Tibial artery (tissue), 4 donors: ENCODE measurements around the gene PCDH9.
"Not testable (repeated sequence)": the region's sequence is repeated elsewhere in the genome, so short reads cannot be mapped to it uniquely, and the experiment has no call there.

Experiments
- DNase-seq, 2 donors: peaks; one replicate each; pipeline ENCODE4 v3.0.0-alpha.2; 2019
- H3K27ac ChIP-seq, 2 donors: fragments of 200-600 bp; sonication (generic) in 1 of 2; 1 replicate in 1 of 2; 2 replicates in 1 of 2; pipeline ENCODE4 v1.5.1; 2018 to 2019; ENCODE audit warnings: mild to moderate bottlenecking in 1 of 2
- H3K27me3 ChIP-seq, 2 donors: fragments of 200-600 bp; sonication (generic) in 1 of 2; one replicate each; pipeline versions ENCODE4 v1.5.1 to v1.6.0; 2016 to 2019
- H3K36me3 ChIP-seq, 3 donors: fragments of 200-600 bp; sonication (generic) in 2 of 3; one replicate each; pipeline ENCODE4 v1.5.1; 2016 to 2019; ENCODE audit warnings: mild to moderate bottlenecking in 2 of 3
- H3K4me1 ChIP-seq, 4 donors: fragments of 200-600 bp; sonication (generic) in 2 of 4; 1 replicate in 3 of 4; 2 replicates in 1 of 4; pipeline ENCODE4 v1.5.1; 2016 to 2019
- H3K4me3 ChIP-seq, 2 donors: fragments of 200-600 bp; sonication (generic) in 1 of 2; 1 replicate in 1 of 2; 2 replicates in 1 of 2; pipeline ENCODE4 v1.5.1; 2018 to 2019; ENCODE audit warnings: mild to moderate bottlenecking in 2 of 2
- H3K9me3 ChIP-seq, 3 donors: fragments of 200-600 bp; sonication (generic) in 1 of 3; one replicate each; pipeline ENCODE4 v1.5.1; 2016 to 2019
- intact Hi-C: fragments of 100-400 bp; cut with DNase I; formaldehyde crosslinking; loops from one replicate; pipeline ENCODE4 v1.15.0; 2023; ENCODE audit warnings: low total_unique reads
- TF ChIP-seq, protein P1 (sequence below), 2 experiments: fragments of 200-600 bp in 1 of 2; fragments of 450-650 bp in 1 of 2; IDR thresholded peaks; one replicate each; pipeline ENCODE4 v1.5.1; 2017 to 2019; ENCODE audit warnings: antibody characterized with exemption in 2 of 2, mild to moderate bottlenecking in 1 of 2, moderate library complexity in 1 of 2

PCDH9 gene

DNA sequence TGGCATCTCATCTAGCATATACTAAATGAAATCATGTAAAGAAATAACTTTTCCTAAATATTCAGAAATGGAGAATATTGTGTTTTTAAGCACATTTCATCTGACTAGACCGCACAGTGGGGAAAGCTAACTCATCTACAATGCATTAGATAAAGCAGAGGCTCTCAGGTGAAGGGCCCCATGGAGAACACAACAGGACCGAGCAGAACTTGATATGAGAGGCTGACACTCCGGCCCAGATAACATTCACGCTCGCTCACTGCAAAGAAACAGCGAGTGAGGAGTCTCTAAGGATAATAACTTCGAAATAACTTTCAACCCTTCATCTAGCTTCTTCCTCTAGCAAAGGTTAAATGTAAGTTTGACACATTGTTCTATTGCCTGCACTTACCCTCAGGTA is 130.6 kb downstream of the PCDH9 start:
- DNase-seq = no peak
- TF ChIP-seq, protein P1, sequence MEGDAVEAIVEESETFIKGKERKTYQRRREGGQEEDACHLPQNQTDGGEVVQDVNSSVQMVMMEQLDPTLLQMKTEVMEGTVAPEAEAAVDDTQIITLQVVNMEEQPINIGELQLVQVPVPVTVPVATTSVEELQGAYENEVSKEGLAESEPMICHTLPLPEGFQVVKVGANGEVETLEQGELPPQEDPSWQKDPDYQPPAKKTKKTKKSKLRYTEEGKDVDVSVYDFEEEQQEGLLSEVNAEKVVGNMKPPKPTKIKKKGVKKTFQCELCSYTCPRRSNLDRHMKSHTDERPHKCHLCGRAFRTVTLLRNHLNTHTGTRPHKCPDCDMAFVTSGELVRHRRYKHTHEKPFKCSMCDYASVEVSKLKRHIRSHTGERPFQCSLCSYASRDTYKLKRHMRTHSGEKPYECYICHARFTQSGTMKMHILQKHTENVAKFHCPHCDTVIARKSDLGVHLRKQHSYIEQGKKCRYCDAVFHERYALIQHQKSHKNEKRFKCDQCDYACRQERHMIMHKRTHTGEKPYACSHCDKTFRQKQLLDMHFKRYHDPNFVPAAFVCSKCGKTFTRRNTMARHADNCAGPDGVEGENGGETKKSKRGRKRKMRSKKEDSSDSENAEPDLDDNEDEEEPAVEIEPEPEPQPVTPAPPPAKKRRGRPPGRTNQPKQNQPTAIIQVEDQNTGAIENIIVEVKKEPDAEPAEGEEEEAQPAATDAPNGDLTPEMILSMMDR (IDR thresholded peaks at IDR 0.05) = no peak
- Histone ChIP-seq H3K9me3 (no peaks in the 10 kb centered on the region), H3K4me3 (no peak overlapping the region), H3K27ac (no peak overlapping the region), H3K36me3 (no peaks in the 10 kb centered on the region), H3K4me1 (no peaks in the 10 kb centered on the region), H3K27me3 (no peaks in the 10 kb centered on the region)
- intact Hi-C loops = no loop called here

DNA sequence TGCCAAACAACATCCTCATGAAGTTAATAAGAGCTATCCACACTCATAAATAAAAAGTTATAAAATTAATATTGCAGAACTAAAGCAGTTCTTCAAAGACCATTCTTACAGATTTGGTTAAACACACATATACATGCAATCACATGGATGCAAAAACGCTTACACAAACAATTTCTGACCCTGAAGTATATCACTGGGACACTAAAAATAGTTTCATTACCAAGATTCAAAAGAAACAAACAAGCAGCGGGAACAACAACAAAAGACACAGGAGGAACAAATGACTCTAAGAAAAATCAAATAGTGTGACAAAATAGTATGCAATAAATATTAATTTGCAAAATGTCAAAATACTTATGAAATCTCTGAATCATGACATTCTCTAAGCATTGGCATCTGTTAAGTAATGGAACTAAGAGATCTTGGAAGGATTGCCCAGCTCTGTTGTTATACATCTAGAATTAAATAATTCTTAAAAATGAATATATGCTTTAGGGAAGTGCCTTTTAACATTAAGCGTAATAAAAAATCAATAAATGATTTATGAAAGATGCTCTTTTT is 132.2 kb downstream of the PCDH9 start:
- Histone ChIP-seq H3K27me3 (no peaks in the 10 kb centered on the region), H3K9me3 (no peaks in the 10 kb centered on the region), H3K27ac (no peak overlapping the region), H3K36me3 (no peaks in the 10 kb centered on the region), H3K4me1 (no peaks in the 10 kb centered on the region), H3K4me3 (no peak overlapping the region)
- DNase-seq = no peak
- intact Hi-C loops = no loop called here
- TF ChIP-seq, protein P1 (IDR thresholded peaks at IDR 0.05) = no peak

DNA sequence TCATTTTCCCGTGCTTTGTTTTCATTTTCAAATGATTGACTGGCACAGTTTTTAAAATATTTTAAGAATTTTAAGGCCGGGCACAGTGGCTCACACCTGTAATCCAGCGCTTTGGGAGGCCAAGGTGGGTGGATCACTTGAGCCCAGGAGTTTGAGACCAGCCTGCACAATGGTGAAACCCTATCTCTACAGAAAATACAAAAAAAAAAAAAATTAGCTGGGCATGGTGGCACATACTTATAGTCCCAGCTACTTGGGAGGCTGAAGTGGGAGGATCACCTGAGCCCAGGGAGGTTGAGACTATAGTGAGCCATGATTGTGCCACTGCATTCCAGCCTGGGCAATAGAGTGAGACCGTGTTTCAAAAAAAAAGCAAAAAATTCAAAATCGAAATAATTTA is 133.2 kb downstream of the PCDH9 start:
- H3K4me3 ChIP-seq, H3K36me3 ChIP-seq, H3K27ac ChIP-seq, H3K4me1 ChIP-seq, H3K27me3 ChIP-seq, DNase-seq, intact Hi-C loops, H3K9me3 ChIP-seq: not testable (repeated sequence)

DNA sequence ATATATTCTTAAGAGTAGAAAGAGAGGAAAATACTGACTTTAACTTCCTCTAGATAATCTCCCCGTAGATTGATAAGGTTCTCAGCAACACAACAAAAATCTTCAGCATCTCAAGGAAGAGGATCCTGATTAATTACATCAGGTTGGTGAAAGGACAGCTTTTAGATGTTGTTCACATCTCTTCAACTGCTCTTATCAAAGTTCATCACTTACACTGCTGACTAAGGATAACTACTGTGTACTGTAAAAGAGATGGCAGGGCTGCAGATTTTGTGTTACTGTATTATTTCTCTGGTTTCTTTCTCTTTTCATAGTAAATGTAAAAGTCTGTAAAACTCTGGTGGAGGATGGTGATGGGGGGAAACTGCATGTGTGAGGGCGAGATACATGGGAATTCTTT is 133.7 kb downstream of the PCDH9 start:
- Histone ChIP-seq H3K9me3 (no peaks in the 10 kb centered on the region), H3K36me3 (no peaks in the 10 kb centered on the region), H3K4me1 (no peaks in the 10 kb centered on the region), H3K27ac (no peak overlapping the region), H3K4me3 (no peak overlapping the region), H3K27me3 (no peaks in the 10 kb centered on the region)
- TF ChIP-seq, protein P1 (IDR thresholded peaks at IDR 0.05) = no peak
- no peak for DNase-seq
- intact Hi-C loops = no loop called here

DNA sequence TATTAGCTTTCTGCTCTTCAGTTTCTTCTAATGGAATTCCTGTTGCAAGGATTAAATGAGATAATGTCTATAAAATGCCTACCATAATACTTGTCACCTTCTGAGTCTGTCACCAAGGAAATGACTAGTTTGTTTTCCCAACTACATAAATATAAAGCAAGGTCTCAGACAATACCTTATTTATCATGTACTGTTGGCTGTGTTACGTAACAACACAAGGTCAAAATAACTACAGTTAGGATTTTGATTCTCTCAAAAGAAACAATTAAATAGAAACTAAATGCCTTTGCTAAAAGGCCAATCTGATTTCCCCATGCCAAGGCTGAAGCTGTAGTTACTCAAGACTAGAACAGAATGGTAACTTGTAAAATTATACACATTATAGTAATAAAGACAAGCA is 134.5 kb downstream of the PCDH9 start:
- Histone ChIP-seq H3K9me3 (no peaks in the 10 kb centered on the region), H3K36me3 (no peaks in the 10 kb centered on the region), H3K4me1 (no peaks in the 10 kb centered on the region), H3K4me3 (no peak overlapping the region), H3K27ac (no peak overlapping the region), H3K27me3 (no peaks in the 10 kb centered on the region)
- no peak for DNase-seq
- TF ChIP-seq, protein P1 (IDR thresholded peaks at IDR 0.05) = no peak
- intact Hi-C loops = no loop called here

DNA sequence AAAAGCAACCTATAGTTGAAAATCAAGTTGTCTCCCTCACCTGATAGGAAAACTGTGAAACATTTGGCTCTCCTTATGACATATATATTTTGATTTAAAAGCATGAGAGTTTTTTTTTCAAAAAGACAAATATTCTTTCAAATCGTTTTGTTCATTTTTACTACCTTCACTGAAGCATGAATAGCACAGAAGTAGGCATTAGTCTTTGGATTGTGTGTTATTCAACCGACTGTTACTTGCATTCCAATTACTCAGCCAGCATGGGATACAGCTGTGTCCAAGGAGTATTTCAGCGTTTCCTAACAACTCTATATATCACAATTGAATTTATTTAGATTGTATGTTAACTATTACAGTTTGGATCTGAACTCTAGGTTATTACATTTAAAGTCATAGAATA is 135.2 kb downstream of the PCDH9 start:
- TF ChIP-seq, protein P1 (IDR thresholded peaks at IDR 0.05) = no peak
- Histone ChIP-seq H3K9me3 (no peaks in the 10 kb centered on the region), H3K4me3 (no peak overlapping the region), H3K27ac (no peak overlapping the region), H3K36me3 (no peaks in the 10 kb centered on the region), H3K27me3 (no peaks in the 10 kb centered on the region), H3K4me1 (no peaks in the 10 kb centered on the region)
- no peak for DNase-seq
- intact Hi-C loops = no loop called here
